Progenitor cell of endocrine pancreas (in vitro differentiated cells): ENCODE results near the gene CNGA1. TPM values are rescaled to one million over a fixed set of nuclear protein-coding genes. Genes with fewer than 3 reads are reported as not detected.

Source experiments
- DNase-seq: peaks from one replicate; pipeline ENCODE4 v3.0.0; 2021; ENCODE audit warnings: low spot score; ENCODE audit not compliant: unreplicated experiment
- H3K27ac Mint-ChIP-seq: 2 replicates; pipeline ENCODE4 v1.8.0; 2021; ENCODE audit warnings: mild to moderate bottlenecking, moderate library complexity, mixed read lengths
- H3K27me3 Mint-ChIP-seq: 2 replicates; pipeline ENCODE4 v1.8.0; 2021; ENCODE audit warnings: mixed read lengths
- H3K36me3 Mint-ChIP-seq: 2 replicates; pipeline ENCODE4 v1.8.0; 2022; ENCODE audit warnings: mixed read lengths; ENCODE audit not compliant: insufficient read depth
- H3K4me1 Mint-ChIP-seq: 2 replicates; pipeline ENCODE4 v1.8.0; 2021; ENCODE audit warnings: low read depth, mixed read lengths
- H3K4me3 Mint-ChIP-seq: 2 replicates; pipeline ENCODE4 v1.8.0; 2021; ENCODE audit warnings: low read depth, mild to moderate bottlenecking, moderate library complexity, mixed read lengths
- H3K9me3 Mint-ChIP-seq: 2 replicates; pipeline ENCODE4 v1.8.0; 2021; ENCODE audit warnings: low read depth, mixed read lengths
- long read RNA-seq: library from polyadenylated mRNA; unstranded; transcript quantifications from one replicate; pipeline ENCODE4 v2.0.0, GENCODE V29; 2020
- total RNA-seq: library from RNA; stranded (reverse); gene quantifications from 2 replicates; pipeline ENCODE4 v1.2.1, GENCODE V29; 2021
- TF ChIP-seq, protein P1 (sequence below): fragments of 200-600 bp; sonication (generic); IDR thresholded peaks from one replicate; pipeline ENCODE4 v1.5.0; 2021; ENCODE audit warnings: antibody characterized with exemption, mild to moderate bottlenecking; ENCODE audit not compliant: unreplicated experiment

The CNGA1 gene
- 1.00 and 1.6 TPM in 2 replicates for total RNA-seq
- long read RNA-seq, partial matches to known transcripts: 0 of 2 reads
- long read RNA-seq, other reads (novel, unspliced or antisense): 2 of 2 reads

DNA sequence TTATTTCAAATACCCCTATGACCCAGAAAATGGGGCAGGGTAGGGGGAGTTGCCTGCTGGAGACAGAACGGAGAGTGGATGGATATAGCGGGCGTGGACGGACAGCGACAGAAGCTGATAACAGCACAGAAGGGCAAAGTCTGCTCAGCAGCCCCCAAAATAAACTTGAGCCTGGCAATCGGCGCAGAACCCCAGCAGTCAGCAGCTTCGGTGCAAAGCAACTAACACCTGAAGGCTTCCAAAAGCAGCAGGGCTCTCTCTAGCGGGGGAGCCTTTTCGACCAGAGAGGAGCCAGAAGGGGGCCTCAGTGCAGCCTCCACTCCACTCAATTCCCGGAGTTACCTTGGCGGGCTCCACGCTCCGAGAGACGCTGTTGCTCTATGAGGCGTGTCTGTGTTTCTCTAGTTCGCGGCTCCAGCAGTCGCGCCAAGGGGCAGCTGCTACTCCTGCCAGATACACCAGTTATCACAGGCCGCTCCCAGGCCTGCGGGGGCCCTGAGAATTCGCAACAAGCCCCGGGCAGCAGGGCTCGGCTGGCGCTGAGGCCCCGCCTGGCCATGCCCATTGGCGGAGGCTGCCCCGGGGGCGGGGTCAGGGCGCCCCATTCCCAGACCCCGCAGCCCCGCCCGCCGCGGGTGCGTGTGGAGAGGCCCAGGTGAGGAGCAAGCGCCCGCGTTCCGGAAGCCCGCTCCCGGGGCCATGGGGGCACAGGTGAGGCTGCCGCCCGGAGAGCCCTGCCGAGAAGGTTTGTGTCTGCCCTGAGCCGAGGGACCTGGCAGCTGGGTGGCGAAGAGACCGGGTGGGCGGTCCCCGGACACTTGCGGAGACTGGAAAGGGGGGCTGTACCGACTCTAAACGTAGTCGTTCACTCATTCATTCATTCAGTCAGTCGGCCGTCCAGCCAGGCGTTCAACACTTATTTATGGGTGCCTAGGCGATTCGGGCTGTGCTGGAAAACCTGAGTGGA lies at the start of gene CNGA1, which contains the start of gene NIPAL1:
Gene CNGA1, minus strand, starts transcription at position 541 of the 967 bp plus-strand sequence. CDS start 63,992 bp downstream, outside the sequence.
Gene NIPAL1, plus strand, starts transcription at position 632 of the 967 bp plus-strand sequence. Its CDS starts 68 bp downstream, at position 700.
- TF ChIP-seq, protein P1, sequence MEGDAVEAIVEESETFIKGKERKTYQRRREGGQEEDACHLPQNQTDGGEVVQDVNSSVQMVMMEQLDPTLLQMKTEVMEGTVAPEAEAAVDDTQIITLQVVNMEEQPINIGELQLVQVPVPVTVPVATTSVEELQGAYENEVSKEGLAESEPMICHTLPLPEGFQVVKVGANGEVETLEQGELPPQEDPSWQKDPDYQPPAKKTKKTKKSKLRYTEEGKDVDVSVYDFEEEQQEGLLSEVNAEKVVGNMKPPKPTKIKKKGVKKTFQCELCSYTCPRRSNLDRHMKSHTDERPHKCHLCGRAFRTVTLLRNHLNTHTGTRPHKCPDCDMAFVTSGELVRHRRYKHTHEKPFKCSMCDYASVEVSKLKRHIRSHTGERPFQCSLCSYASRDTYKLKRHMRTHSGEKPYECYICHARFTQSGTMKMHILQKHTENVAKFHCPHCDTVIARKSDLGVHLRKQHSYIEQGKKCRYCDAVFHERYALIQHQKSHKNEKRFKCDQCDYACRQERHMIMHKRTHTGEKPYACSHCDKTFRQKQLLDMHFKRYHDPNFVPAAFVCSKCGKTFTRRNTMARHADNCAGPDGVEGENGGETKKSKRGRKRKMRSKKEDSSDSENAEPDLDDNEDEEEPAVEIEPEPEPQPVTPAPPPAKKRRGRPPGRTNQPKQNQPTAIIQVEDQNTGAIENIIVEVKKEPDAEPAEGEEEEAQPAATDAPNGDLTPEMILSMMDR: peak; percentile 55
- H3K36me3 Mint-ChIP-seq: peaks cover 7% of the 10 kb centered on the region
- H3K27me3 Mint-ChIP-seq: no peaks in the 10 kb centered on the region
- H3K4me3 Mint-ChIP-seq: peak within 1 kb of the TSS; percentile 92
- H3K4me1 Mint-ChIP-seq: peaks cover 16% of the 10 kb centered on the region
- DNase-seq: peak; percentile 89
- peaks cover 12% of the 10 kb centered on the region for H3K9me3 Mint-ChIP-seq
- peak within 1 kb of the TSS; percentile 99 for H3K27ac Mint-ChIP-seq

DNA sequence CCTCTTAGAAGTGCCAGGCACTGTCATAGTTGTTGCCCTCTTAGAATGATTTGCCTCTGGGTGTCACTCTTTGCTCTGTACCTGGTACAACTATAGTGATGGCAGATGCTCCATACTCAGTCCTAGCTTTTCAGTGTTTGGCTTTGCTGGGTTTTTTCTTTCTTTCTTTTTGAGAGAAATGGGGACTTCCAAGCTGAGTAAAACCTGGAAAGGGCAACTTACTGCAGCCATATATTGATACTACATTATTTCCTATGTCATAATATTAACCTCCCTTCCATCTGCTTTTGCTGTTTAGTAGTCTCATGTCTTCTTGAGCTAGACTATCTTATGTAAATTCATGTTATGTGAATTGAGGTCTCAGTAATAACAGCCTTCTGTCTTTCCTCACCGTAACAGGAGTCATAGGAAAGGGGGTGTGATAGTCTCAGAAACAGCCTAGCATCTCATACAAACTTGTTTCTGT lies 49.1 kb upstream of the CNGA1 start:
- TF ChIP-seq, protein P1: no peak
- Mint-ChIP-seq H3K27me3 (no peaks in the 10 kb centered on the region), H3K9me3 (peaks cover 15% of the 10 kb centered on the region), H3K27ac (no peak overlapping the region), H3K36me3 (no peaks in the 10 kb centered on the region), H3K4me1 (peaks cover 4% of the 10 kb centered on the region), H3K4me3 (no peak overlapping the region)
- no peak for DNase-seq

DNA sequence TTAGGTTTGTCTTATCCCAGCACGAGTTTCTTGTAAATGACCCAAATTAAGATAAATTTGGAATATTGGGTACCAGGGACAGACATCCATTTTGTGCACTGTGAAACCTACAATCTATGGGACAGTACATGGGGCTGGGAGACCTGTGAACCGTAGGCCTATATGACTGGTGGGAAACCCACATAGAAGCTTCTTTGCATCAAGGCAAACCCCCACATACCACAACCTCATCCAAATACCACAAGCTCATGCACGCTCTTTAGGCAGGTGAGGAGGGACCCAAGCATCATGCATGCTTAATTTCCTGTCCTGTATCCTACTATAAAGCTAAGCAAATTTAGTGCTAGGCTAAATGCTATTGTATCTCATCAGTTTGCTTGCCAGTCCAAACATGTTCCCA lies 47.9 kb upstream of the CNGA1 start:
- H3K27ac Mint-ChIP-seq: no peak overlapping the region
- TF ChIP-seq, protein P1: no peak
- no peak overlapping the region for H3K4me3 Mint-ChIP-seq
- H3K27me3 Mint-ChIP-seq: no peaks in the 10 kb centered on the region
- DNase-seq: no peak
- H3K9me3 Mint-ChIP-seq: peaks cover 19% of the 10 kb centered on the region
- H3K36me3 Mint-ChIP-seq: no peaks in the 10 kb centered on the region
- no peaks in the 10 kb centered on the region for H3K4me1 Mint-ChIP-seq

DNA sequence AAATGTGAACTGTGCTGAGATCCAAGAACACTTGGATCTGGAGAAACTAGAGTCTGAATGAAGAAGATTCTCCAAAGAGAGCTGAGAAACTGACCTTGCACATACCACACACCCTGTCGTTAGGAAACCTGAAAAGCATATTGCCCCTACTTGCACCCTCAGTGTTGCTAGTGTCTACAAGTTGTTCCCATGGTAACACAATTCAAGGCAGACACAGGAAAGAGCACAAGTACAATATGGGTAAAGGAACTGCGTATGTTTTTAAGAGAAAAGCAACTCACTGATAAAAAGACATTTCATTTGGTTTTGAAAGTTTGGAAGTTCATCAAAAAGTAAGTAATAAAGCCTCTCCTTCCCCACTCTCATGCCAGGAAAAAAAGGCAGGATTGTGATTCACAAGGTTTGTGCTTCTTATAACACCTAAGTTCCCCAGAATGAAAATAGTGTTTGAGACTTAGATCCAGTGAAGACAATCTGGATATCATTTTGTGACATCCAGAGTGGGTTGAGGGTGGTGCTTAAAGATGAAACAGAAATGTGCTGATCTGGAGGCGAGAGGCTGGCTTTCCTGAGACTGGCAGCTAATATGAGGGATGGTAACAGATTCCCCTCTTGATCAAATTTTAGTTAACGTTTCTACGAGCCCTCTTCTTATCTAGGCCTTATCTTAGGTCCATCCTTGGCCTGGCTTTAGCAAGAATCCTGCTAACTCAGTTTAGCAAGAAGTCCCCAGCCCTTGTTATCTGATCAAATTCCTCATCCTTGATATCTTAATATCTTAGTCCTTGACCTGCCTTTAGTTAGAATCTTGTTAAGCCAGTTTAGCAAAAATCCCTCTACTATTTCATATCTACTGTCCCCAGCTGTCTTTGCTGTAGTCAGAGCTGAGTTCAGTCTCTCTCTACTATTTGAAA lies 42.4 kb upstream of the CNGA1 start:
- TF ChIP-seq, protein P1: no peak
- peak overlapping the region; percentile 29 for H3K4me3 Mint-ChIP-seq
- no peak overlapping the region for H3K27ac Mint-ChIP-seq
- H3K36me3 Mint-ChIP-seq: peaks cover 3% of the 10 kb centered on the region
- H3K9me3 Mint-ChIP-seq: peaks cover 27% of the 10 kb centered on the region
- H3K27me3 Mint-ChIP-seq: no peaks in the 10 kb centered on the region
- peaks cover 3% of the 10 kb centered on the region for H3K4me1 Mint-ChIP-seq
- DNase-seq: no peak
